Subcutaneous abdominal adipose tissue (tissue), 5 donors: Measurements from ENCODE around the gene ERBB4.
"Not testable (repeated sequence)": the region's sequence is repeated elsewhere in the genome, so short reads cannot be mapped to it uniquely, and the experiment has no call there.

Experiments
- H3K27ac ChIP-seq: one replicate; pipeline ENCODE4 v1.7.0; 2013; ENCODE audit warnings: low read depth, mild to moderate bottlenecking, inconsistent platforms, low read length, moderate library complexity
- H3K27me3 ChIP-seq, 5 donors: one replicate each; pipeline ENCODE4 v1.7.0; 2013; ENCODE audit warnings: low read length in 5 of 5, inconsistent platforms in 1 of 5; ENCODE audit not compliant: control insufficient read depth in 5 of 5, insufficient read depth in 4 of 5
- H3K36me3 ChIP-seq, 5 donors: one replicate each; pipeline ENCODE4 v1.7.0; 2013; ENCODE audit warnings: low read length in 5 of 5; ENCODE audit not compliant: control insufficient read depth in 5 of 5, insufficient read depth in 5 of 5
- H3K4me1 ChIP-seq, 5 donors: one replicate each; pipeline ENCODE4 v1.7.0; 2013; ENCODE audit warnings: low read length in 5 of 5, mild to moderate bottlenecking in 3 of 5, moderate library complexity in 1 of 5; ENCODE audit not compliant: control insufficient read depth in 5 of 5, insufficient read depth in 5 of 5
- H3K4me3 ChIP-seq, 5 donors: one replicate each; pipeline ENCODE4 v1.7.0; 2013; ENCODE audit warnings: low read length in 5 of 5, low read depth in 1 of 5
- H3K9ac ChIP-seq, 5 donors: one replicate each; pipeline ENCODE4 v1.7.0; 2013; ENCODE audit warnings: low read length in 5 of 5, mild to moderate bottlenecking in 4 of 5, moderate library complexity in 3 of 5
- H3K9me3 ChIP-seq, 5 donors: one replicate each; pipeline ENCODE4 v1.7.0; 2013; ENCODE audit warnings: low read length in 5 of 5; ENCODE audit not compliant: control insufficient read depth in 5 of 5
- donor health status: healthy.
- donor health status: healthy.
- donor health status: healthy.
- donor health status: healthy.
- donor health status: healthy.

The ERBB4 gene

DNA sequence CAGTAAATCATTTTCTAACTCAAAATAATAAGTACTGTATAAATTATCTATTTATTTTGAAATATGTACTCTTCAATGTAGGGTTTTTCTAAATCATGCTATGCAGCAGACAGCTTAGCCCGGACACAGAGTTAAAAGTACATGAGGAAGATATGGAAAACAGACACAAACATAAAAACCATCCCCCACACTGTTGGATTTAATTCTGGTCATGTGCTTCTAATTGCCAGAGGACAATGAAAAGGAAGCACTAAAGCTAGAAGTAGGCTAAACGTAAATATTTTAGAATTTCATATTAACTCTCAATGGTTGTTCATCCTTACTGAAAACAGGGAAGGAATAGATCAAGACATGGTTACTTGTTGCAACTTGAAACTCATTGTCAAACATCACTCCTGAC lies 420.7 kb downstream of the ERBB4 start:
- Histone ChIP-seq H3K4me3 (no peak overlapping the region), H3K4me1 (no peaks in the 10 kb centered on the region), H3K9ac (no peak overlapping the region), H3K27ac (no peak overlapping the region), H3K27me3 (no peaks in the 10 kb centered on the region), H3K9me3 (no peaks in the 10 kb centered on the region), H3K36me3 (no peaks in the 10 kb centered on the region)

DNA sequence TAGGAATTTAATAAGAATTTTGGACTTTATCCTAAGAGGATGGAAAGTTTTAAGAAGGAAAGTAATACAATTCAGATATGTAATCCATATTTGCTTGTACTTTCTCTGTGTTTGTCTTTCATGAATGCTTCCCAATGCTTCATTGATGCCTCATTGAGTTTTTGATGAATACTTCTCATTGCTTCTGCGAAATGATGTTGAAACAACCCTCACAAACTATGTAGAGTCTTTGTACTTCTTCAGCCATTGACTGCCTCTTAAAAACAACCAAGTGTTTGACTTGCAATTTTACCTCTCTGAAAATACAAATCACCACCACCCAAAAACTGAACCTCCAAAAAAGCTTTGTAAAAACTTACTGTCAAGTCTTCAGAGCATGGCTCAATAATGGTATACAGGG lies 424.1 kb downstream of the ERBB4 start:
- H3K27ac ChIP-seq, result no peak overlapping the region
- no peaks in the 10 kb centered on the region for H3K36me3 ChIP-seq
- H3K9me3 ChIP-seq, result no peaks in the 10 kb centered on the region
- H3K4me3 ChIP-seq, result no peak overlapping the region
- H3K9ac ChIP-seq, result no peak overlapping the region
- H3K27me3 ChIP-seq, result no peaks in the 10 kb centered on the region
- H3K4me1 ChIP-seq, result no peaks in the 10 kb centered on the region

DNA sequence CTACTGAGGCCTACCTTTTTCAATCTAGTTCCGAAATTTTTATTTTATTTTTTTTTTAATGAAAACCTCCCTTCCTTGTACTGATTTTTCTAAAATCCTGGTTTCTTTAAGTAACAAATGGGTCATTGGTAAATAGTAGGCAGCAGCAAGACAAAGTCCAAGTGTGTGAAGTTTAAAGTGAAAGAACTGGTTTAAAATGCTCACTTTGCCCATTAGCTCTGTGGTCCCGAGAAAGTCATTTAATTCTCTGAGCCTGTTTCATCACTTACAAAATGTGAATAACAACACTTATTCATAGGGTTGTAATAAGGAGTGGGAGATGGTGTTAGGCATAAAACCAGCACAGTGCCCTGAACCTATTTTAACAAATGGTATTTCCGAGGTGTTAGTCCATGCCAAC lies 426.2 kb downstream of the ERBB4 start:
- H3K9me3 ChIP-seq, result no peaks in the 10 kb centered on the region
- no peak overlapping the region for H3K27ac ChIP-seq
- no peak overlapping the region for H3K4me3 ChIP-seq
- no peaks in the 10 kb centered on the region for H3K4me1 ChIP-seq
- no peaks in the 10 kb centered on the region for H3K36me3 ChIP-seq
- H3K27me3 ChIP-seq, result no peaks in the 10 kb centered on the region
- no peak overlapping the region for H3K9ac ChIP-seq

DNA sequence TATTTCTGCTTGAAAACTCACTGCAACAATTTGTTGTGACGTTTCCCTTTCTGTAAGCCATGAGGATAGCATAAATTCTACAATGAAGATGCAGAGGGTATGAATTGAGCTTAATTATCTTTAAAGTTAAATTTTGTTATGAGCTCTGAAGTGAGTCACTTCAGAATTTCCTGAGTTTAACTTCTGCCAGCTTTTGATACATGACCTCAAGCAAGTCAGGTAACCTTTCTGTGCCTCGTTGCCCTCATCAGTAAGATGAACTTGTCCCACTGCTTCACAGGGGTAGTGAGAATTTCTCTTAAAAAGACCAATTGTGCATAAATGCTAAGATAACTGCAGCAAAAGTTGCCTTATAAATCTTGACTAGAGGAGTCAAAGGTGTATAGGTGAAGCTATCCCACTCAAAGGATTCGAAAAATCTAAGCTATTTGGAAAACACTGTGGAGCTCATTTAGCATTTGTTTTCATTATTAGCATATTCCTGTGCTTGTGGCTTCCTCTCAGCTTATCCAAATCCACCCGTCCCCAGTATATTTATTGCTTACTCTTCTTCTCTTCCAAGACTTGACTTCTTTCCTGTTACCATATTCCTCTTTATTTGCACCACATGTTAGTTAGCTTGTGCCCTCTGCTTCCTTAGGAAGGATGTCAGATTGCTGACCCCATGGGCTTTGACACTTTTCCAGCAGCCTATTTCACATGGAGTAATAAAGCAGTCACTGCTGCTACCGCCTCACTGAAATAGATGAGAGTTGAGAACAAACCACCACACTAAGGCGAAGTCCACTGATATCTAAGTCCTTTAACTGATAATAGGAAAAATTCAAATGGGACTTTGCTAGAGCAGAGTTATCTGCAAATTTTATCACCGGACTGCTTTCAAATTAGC lies 428.6 kb downstream of the ERBB4 start:
- Histone ChIP-seq H3K27ac (no peak overlapping the region), H3K27me3 (no peaks in the 10 kb centered on the region), H3K4me1 (no peaks in the 10 kb centered on the region), H3K36me3 (no peaks in the 10 kb centered on the region), H3K9ac (no peak overlapping the region), H3K9me3 (peaks cover 0 to 3% (median 2%) of the 10 kb centered on the region in 5 donors), H3K4me3 (no peak overlapping the region)

GRCh38 chr2:212109217-212109616 lies 429.4 kb downstream of the ERBB4 start:
- Histone ChIP-seq H3K27ac (no peak overlapping the region), H3K9me3 (peaks cover 0 to 3% (median 2%) of the 10 kb centered on the region in 5 donors), H3K36me3 (no peaks in the 10 kb centered on the region), H3K4me3 (no peak overlapping the region), H3K27me3 (no peaks in the 10 kb centered on the region), H3K4me1 (no peaks in the 10 kb centered on the region), H3K9ac (no peak overlapping the region)

GRCh38 chr2:212107989-212108388 lies 430.6 kb downstream of the ERBB4 start:
- H3K27ac ChIP-seq, result no peak overlapping the region
- no peaks in the 10 kb centered on the region for H3K36me3 ChIP-seq
- H3K9me3 ChIP-seq, result peaks cover 0 to 3% (median 2%) of the 10 kb centered on the region in 5 donors
- H3K4me1 ChIP-seq, result no peaks in the 10 kb centered on the region
- no peak overlapping the region for H3K9ac ChIP-seq
- no peak overlapping the region for H3K4me3 ChIP-seq
- no peaks in the 10 kb centered on the region for H3K27me3 ChIP-seq

DNA sequence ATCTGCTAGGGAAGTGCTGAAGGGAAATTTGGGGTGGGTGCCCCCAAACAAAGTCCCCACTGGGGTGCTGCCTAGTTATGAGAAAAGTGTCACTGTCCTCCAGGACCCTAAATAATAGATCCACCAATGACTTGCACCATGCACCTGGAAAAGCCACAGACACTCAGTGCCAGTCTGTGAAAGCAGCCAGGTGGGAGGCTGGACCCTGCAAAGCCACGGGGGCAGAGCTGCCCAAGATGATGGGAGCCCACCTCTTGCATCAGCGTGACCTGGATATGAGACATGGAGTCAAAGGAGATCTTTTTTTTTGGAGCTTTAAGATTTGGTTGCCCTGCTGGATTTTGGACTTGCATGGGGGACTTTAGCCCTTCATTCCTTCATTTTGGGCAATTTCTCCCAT lies 431.6 kb downstream of the ERBB4 start:
- H3K9ac ChIP-seq, result no peak overlapping the region
- no peaks in the 10 kb centered on the region for H3K36me3 ChIP-seq
- no peaks in the 10 kb centered on the region for H3K27me3 ChIP-seq
- H3K4me3 ChIP-seq, result no peak overlapping the region
- H3K4me1 ChIP-seq, result no peaks in the 10 kb centered on the region
- no peak overlapping the region for H3K27ac ChIP-seq
- H3K9me3 ChIP-seq, result peaks cover 0 to 3% (median 2%) of the 10 kb centered on the region in 5 donors

DNA sequence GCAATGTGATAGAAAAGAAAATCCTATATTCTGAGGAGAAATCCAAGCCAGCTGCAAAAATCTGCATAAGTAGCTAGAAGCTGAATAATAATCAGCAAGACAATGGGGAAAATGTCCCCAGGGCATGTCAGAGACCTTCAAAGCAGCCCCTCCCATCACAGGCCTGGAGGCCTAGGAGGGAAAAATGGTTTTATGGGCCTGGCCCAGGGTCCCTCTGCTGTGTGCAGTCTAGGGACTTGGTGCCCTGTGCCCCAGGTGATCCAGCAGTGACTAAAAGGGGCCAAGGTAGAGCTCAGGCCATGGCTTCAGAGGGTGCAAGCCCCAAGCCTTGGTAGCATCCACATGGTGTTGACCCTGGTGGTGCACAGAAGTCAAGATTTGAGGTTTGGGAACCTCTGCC lies 432.1 kb downstream of the ERBB4 start:
- not testable (repeated sequence) for H3K9me3 ChIP-seq, H3K4me3 ChIP-seq, H3K27me3 ChIP-seq, H3K36me3 ChIP-seq, H3K4me1 ChIP-seq, H3K9ac ChIP-seq, H3K27ac ChIP-seq

- Histone ChIP-seq H3K4me3 (no peak overlapping the region), H3K27me3 (no peaks in the 10 kb centered on the region), H3K27ac (no peak overlapping the region), H3K36me3 (no peaks in the 10 kb centered on the region), H3K9me3 (no peaks in the 10 kb centered on the region), H3K4me1 (peaks cover 0 to 2% (median 0%) of the 10 kb centered on the region in 5 donors), H3K9ac (no peak overlapping the region)
Measured at GRCh38 chr2:212099658-212100057, 438.9 kb downstream of the ERBB4 start.

- no peaks in the 10 kb centered on the region for H3K36me3 ChIP-seq
Measured at GRCh38 chr2:212098966-212099365, 439.6 kb downstream of the ERBB4 start.

More at GRCh38 chr2:212098966-212099365, 439.6 kb downstream of the ERBB4 start:
- H3K9ac ChIP-seq, result no peak overlapping the region
- H3K9me3 ChIP-seq, result no peaks in the 10 kb centered on the region
- peaks cover 0 to 2% (median 0%) of the 10 kb centered on the region in 5 donors for H3K4me1 ChIP-seq
- no peak overlapping the region for H3K27ac ChIP-seq
- H3K4me3 ChIP-seq, result no peak overlapping the region
- no peaks in the 10 kb centered on the region for H3K27me3 ChIP-seq
